ENCODE data around the gene PPP2R5C. TPM values are rescaled to one million over a fixed set of nuclear protein-coding genes. Genes with fewer than 3 reads are reported as not detected.

The PPP2R5C gene
- total and polyA plus RNA-seq, 2 of the 8 experiments (the other 6 are each of a cell fraction or from before 2014, with no cell fraction given), result 49.6 to 95.9 TPM

DNA sequence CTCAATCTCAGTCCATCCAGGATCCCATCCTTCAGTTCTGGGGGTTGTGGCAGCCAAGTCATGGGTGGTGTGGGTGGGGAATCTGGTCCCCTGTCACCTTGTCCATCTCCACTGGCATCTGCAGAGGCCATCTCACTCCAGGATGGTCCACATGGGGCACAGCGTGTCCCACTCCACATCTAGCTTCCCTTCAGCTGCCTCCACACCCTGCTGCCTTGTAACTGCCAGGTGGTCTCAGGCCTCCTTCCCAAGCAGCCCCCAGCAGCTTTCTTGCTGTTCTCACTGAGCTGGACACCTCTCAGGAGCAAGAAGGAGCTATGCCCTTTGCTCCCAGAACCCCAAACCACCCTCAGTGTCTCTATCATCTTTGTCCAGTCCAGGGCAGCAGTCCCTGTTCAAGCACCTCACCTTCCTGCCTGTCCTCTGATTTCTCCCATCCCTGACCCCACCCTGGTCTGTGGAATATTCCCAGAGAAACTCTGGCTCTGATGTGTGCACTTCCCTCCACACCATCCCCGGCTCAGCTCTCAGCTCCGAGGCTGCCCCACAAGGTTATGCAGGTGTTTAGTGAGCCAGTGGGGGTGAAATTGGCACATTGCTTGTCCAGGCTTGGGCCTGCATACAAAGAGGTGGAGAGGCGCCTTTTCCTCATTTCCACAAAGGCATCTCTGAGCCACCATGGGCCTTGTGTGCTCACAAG, 189.2 kb downstream of the PPP2R5C start:
- Histone ChIP-seq H3K56ac (replicated peaks; ENCODE audit: insufficient read length, low read depth, low read length) (no peak overlapping the region), H3K79me2 (ENCODE audit: control insufficient read depth in 1 of 2, insufficient read depth in 2 of 2, low read length in 2 of 2) (peaks cover 0 to 6% of the 10 kb centered on the region in 2 experiments; a peak in 1 of 4 replicates), H2BK5ac (ENCODE audit: low read depth, low read length) (no peak overlapping the region), H3K79me1 (ENCODE audit: low read depth, low read length) (peaks cover 4% of the 10 kb centered on the region; the same call in 1 of the 2 replicates), H3K9ac (replicated peaks in 1 of 4; ENCODE audit: extremely low read depth in 1 of 4, low read depth in 3 of 4, low read length in 3 of 4) (no peak overlapping the region; a peak in 1 of 7 replicates), H2AFZ (ENCODE audit: low read length) (no peak overlapping the region), H2BK120ac (replicated peaks; ENCODE audit: low read depth, low read length) (no peak overlapping the region), H3K4me2 (ENCODE audit: insufficient read depth in 1 of 2, low read depth in 2 of 2, low read length in 2 of 2) (no peak overlapping the region), H3K27ac (ENCODE audit: low read depth, low read length) (no peak overlapping the region), H3K27me3 (replicated peaks in 1 of 4; ENCODE audit: control insufficient read depth in 3 of 4, extremely low read depth in 1 of 4, insufficient read depth in 3 of 4, low read length in 3 of 4) (peaks cover 8 to 14% (median 12%) of the 10 kb centered on the region in 4 experiments; a peak in 6 of 7 replicates), H3K18ac (ENCODE audit: extremely low read depth, low read length) (no peak overlapping the region), H4K8ac (ENCODE audit: extremely low read depth, insufficient read depth, low read length) (peak overlapping the region; percentile 31; the same call in 1 of the 2 replicates), H3K14ac (ENCODE audit: insufficient read length) (no peak overlapping the region), H4K5ac (ENCODE audit: insufficient read length, low read depth, low read length) (no peak overlapping the region), H3K23me2 (ENCODE audit: low read depth, low read length) (peaks cover 13% of the 10 kb centered on the region), H3K9me3 (ENCODE audit: insufficient read depth in 2 of 2, low read depth in 1 of 2, low read length in 1 of 2) (no peaks in the 10 kb centered on the region), H2AK5ac (ENCODE audit: low read depth, low read length) (no peak overlapping the region), H3K36me3 (ENCODE audit: control insufficient read depth in 2 of 4, insufficient read depth in 4 of 4, low read length in 3 of 4) (no peaks in the 10 kb centered on the region), H4K20me1 (replicated peaks in 1 of 2; ENCODE audit: control insufficient read depth in 1 of 2, insufficient read depth in 2 of 2, low read length in 2 of 2) (no peaks in the 10 kb centered on the region), H4K91ac (replicated peaks; ENCODE audit: insufficient read length, low read length) (no peak overlapping the region), H2BK12ac (ENCODE audit: low read depth, low read length) (no peak overlapping the region), H2BK20ac (ENCODE audit: low read length) (no peak overlapping the region), H3K4me3 (ENCODE audit: extremely low read depth in 1 of 4, insufficient read depth in 2 of 4, low read depth in 3 of 4, low read length in 4 of 4) (no peak overlapping the region), H2BK15ac (ENCODE audit: low read length) (no peak overlapping the region), H3K23ac (ENCODE audit: insufficient read length) (no peak overlapping the region), H3K4ac (replicated peaks; ENCODE audit: insufficient read length, low read depth, low read length) (no peak overlapping the region), H3K4me1 (replicated peaks in 1 of 4; ENCODE audit: control insufficient read depth in 3 of 4, insufficient read depth in 4 of 4, low read length in 3 of 4) (peaks cover 0 to 9% (median 4%) of the 10 kb centered on the region in 4 experiments; a peak in 5 of 7 replicates)
- no peak for FAIRE-seq
- no peak for DNase-seq (ENCODE audit: low read depth in 1 of 2, low spot score in 2 of 2)
- ChIA-PET CTCF (ENCODE audit: partially characterized antibody) (interaction anchor here (1.2 to 3.8 kb wide), 2 partner anchors 9 to 11 kb away, joined by 4 to 23 read pairs; no protein-coding TSS in a partner anchor), POLR2A (ENCODE audit: partially characterized antibody) (no interaction called here)
- 84% methylated on average over 4 of the region's 4 CpGs; no CpG with 5 or more reads in 1 of the 2 experiments for WGBS, 2 experiments (ENCODE audit: extremely low coverage in 1 of 2, insufficient coverage in 1 of 2, insufficient read length in 1 of 2, insufficient replicate concordance in 2 of 2, low coverage in 1 of 2, low lambda C conversion rate in 2 of 2, missing lambda C conversion rate in 1 of 2)
- TF ChIP-seq GABPA (IDR thresholded peaks at IDR 0.05; ENCODE audit: borderline replicate concordance, insufficient read depth, low read length), result no peak
- no peak for TF ChIP-seq SP1 (IDR thresholded peaks at IDR 0.05; ENCODE audit: low read depth, low read length)
- TF ChIP-seq RXRA (IDR thresholded peaks at IDR 0.05; ENCODE audit: insufficient read depth, low read depth, low read length), result no peak
- no peak for TF ChIP-seq CREB1 (IDR thresholded peaks at IDR 0.05)
- TF ChIP-seq CTBP2 (IDR thresholded peaks at IDR 0.05; ENCODE audit: borderline replicate concordance, insufficient read depth, insufficient read length, low read length), result no peak
- no peak for TF ChIP-seq EZH2 (IDR thresholded peaks at IDR 0.05; ENCODE audit: low read depth, low read length, severe bottlenecking)
- no peak for TF ChIP-seq TAF7 (optimal IDR thresholded peaks at IDR 0.05; ENCODE audit: borderline replicate concordance, low read depth, low read length)
- TF ChIP-seq POU5F1 (IDR thresholded peaks at IDR 0.05; ENCODE audit: low read depth, low read length), result no peak
- TF ChIP-seq SP2 (IDR thresholded peaks at IDR 0.05; ENCODE audit: low read length), result no peak
- no peak for TF ChIP-seq YY1 (IDR thresholded peaks at IDR 0.05; ENCODE audit: low read depth, low read length)
